ENCODE data around the gene ABCG4. TPM values are rescaled to one million over a fixed set of nuclear protein-coding genes. Genes with fewer than 3 reads are reported as not detected.

ABCG4 gene
- total RNA-seq, 2 experiments from 2014 or later, result 0.08 TPM; not detected in 1

DNA sequence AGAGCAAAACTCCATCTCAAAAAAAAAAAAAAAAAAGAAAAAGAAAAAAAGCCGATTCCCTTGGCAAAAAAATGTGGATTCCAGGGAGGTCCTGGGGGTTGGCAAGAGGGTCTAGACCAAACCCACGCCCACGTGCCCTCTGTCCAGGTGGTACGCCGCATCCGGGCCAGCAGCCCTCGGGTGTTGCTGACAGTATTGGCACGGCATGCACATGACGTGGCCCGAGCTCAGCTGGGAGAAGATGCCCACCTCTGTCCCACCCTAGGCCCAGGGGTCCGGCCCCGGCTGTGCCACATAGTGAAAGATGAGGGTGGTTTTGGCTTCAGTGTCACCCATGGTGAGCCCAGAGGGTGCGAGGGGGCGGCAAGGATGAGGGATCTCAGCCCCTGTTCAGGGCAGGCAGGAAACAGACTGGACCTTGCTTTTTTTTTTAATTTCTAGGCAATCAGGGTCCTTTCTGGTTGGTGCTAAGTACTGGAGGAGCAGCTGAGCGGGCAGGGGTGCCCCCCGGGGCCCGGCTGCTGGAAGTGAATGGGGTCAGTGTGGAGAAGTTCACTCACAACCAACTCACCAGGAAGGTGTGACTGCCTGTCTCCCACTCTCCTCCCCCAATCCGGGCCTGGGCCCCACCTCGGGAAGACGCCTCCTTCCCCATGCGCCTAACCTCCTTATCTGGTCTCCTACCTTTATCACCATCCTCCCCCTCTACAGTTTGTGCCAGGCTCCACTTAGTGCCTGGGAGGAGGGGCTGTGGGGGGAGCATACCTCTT is 38.5 kb downstream of the ABCG4 start:
- intact Hi-C loops (cut with DNase I, micrococcal nuclease), result no loop called here
- no peaks in the 10 kb centered on the region for H3K4me1 ChIP-seq (ENCODE audit: insufficient read depth, low read length)
- no peaks in the 10 kb centered on the region for H3K9me3 Mint-ChIP-seq
- no peak for DNase-seq
- peaks cover 4% of the 10 kb centered on the region for H3K36me3 Mint-ChIP-seq (ENCODE audit: low read depth)
- H3K27me3 Mint-ChIP-seq, result no peaks in the 10 kb centered on the region
- TF ChIP-seq, protein P1, sequence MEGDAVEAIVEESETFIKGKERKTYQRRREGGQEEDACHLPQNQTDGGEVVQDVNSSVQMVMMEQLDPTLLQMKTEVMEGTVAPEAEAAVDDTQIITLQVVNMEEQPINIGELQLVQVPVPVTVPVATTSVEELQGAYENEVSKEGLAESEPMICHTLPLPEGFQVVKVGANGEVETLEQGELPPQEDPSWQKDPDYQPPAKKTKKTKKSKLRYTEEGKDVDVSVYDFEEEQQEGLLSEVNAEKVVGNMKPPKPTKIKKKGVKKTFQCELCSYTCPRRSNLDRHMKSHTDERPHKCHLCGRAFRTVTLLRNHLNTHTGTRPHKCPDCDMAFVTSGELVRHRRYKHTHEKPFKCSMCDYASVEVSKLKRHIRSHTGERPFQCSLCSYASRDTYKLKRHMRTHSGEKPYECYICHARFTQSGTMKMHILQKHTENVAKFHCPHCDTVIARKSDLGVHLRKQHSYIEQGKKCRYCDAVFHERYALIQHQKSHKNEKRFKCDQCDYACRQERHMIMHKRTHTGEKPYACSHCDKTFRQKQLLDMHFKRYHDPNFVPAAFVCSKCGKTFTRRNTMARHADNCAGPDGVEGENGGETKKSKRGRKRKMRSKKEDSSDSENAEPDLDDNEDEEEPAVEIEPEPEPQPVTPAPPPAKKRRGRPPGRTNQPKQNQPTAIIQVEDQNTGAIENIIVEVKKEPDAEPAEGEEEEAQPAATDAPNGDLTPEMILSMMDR (IDR thresholded peaks at IDR 0.05), result no peak
- no peak overlapping the region for H3K27ac ChIP-seq (ENCODE audit: low read depth in 1 of 2, low read length in 2 of 2)
- H3K4me3 ChIP-seq (ENCODE audit: low read length), result no peak overlapping the region
- no peaks in the 10 kb centered on the region for H3K27me3 ChIP-seq (ENCODE audit: control insufficient read depth in 1 of 2, insufficient read depth in 2 of 2, low read length in 2 of 2)
- no peaks in the 10 kb centered on the region for H3K4me1 Mint-ChIP-seq (ENCODE audit: low read depth)
- H3K9me3 ChIP-seq (ENCODE audit: control insufficient read depth in 1 of 2, insufficient read depth in 1 of 2, low read length in 2 of 2), result no peaks in the 10 kb centered on the region
- ChIA-PET POLR2A (no interaction called here), CTCF (no interaction called here)
- no peak overlapping the region for H3K4me3 Mint-ChIP-seq
- no peak for ATAC-seq (ENCODE audit: poor library complexity)
- H3K36me3 ChIP-seq (ENCODE audit: insufficient read depth, low read length), result no peaks in the 10 kb centered on the region
- H3K27ac Mint-ChIP-seq, result no peak overlapping the region

DNA sequence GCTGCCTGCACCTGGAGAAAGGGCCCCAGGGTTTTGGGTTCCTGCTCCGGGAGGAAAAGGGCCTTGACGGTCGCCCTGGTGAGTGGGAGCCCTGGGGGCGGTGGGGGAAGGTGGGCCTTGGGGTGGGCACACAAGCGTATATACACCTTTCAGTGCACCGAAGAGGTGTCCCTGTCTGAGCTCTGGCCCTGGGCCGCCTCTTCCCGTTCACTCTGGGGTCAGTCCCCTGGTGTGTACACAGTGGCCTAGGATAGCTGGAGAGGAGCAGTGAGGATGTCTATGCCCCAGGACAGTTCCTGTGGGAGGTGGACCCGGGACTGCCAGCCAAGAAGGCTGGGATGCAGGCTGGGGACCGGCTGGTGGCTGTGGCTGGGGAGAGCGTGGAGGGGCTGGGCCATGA is 39.2 kb downstream of the ABCG4 start:
- Mint-ChIP-seq H3K4me1 (ENCODE audit: low read depth) (no peaks in the 10 kb centered on the region), H3K9me3 (no peaks in the 10 kb centered on the region), H3K27ac (no peak overlapping the region), H3K4me3 (no peak overlapping the region), H3K36me3 (ENCODE audit: low read depth) (peaks cover 4% of the 10 kb centered on the region), H3K27me3 (no peaks in the 10 kb centered on the region)
- intact Hi-C loops (cut with DNase I, micrococcal nuclease), result no loop called here
- H3K36me3 ChIP-seq (ENCODE audit: insufficient read depth, low read length), result no peaks in the 10 kb centered on the region
- H3K4me3 ChIP-seq (ENCODE audit: low read length), result no peak overlapping the region
- H3K27ac ChIP-seq (ENCODE audit: low read depth in 1 of 2, low read length in 2 of 2), result no peak overlapping the region
- ChIA-PET POLR2A (no interaction called here), CTCF (no interaction called here)
- no peaks in the 10 kb centered on the region for H3K27me3 ChIP-seq (ENCODE audit: control insufficient read depth in 1 of 2, insufficient read depth in 2 of 2, low read length in 2 of 2)
- H3K9me3 ChIP-seq (ENCODE audit: control insufficient read depth in 1 of 2, insufficient read depth in 1 of 2, low read length in 2 of 2), result no peaks in the 10 kb centered on the region
- TF ChIP-seq, protein P1 (IDR thresholded peaks at IDR 0.05), result no peak
- no peak for ATAC-seq (ENCODE audit: poor library complexity)
- no peaks in the 10 kb centered on the region for H3K4me1 ChIP-seq (ENCODE audit: insufficient read depth, low read length)
- DNase-seq, result no peak

DNA sequence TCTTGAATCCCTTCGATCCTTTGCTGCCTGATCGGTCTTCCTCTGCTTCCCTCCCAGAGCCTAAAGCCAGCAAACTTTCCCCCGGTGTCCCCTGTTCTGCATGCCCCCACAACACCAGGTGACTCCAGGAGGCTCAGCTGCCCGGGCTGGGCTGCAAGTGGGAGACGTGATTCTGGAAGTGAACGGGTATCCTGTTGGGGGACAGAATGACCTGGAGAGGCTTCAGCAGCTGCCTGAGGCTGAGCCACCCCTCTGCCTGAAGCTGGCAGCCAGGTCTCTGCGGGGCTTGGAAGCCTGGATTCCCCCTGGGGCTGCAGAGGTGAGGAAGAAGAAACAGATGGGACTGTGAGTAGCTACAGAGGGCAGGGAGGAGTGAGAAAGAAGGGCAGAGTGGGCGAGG is 40.0 kb downstream of the ABCG4 start:
- ATAC-seq (ENCODE audit: poor library complexity) (no peak), DNase-seq (no peak)
- H3K4me3 ChIP-seq (ENCODE audit: low read length), result no peak overlapping the region
- peaks cover under 1% of the 10 kb centered on the region for H3K36me3 Mint-ChIP-seq (ENCODE audit: low read depth)
- TF ChIP-seq, protein P1 (IDR thresholded peaks at IDR 0.05), result no peak
- H3K36me3 ChIP-seq (ENCODE audit: insufficient read depth, low read length), result no peaks in the 10 kb centered on the region
- H3K9me3 Mint-ChIP-seq, result no peaks in the 10 kb centered on the region
- H3K4me1 ChIP-seq (ENCODE audit: insufficient read depth, low read length), result no peaks in the 10 kb centered on the region
- H3K27ac Mint-ChIP-seq, result no peak overlapping the region
- no peaks in the 10 kb centered on the region for H3K27me3 Mint-ChIP-seq
- no peaks in the 10 kb centered on the region for H3K27me3 ChIP-seq (ENCODE audit: control insufficient read depth in 1 of 2, insufficient read depth in 2 of 2, low read length in 2 of 2)
- no peaks in the 10 kb centered on the region for H3K9me3 ChIP-seq (ENCODE audit: control insufficient read depth in 1 of 2, insufficient read depth in 1 of 2, low read length in 2 of 2)
- no peak overlapping the region for H3K4me3 Mint-ChIP-seq
- no peaks in the 10 kb centered on the region for H3K4me1 Mint-ChIP-seq (ENCODE audit: low read depth)
- POLR2A ChIA-PET, result no interaction called here
- CTCF ChIA-PET, result no interaction called here
- no peak overlapping the region for H3K27ac ChIP-seq (ENCODE audit: low read depth in 1 of 2, low read length in 2 of 2)
- intact Hi-C loops (cut with DNase I, micrococcal nuclease), result no loop called here

Measured in CD4-positive, alpha-beta T cell (primary cell).